Body of pancreas (tissue), 4 donors: ENCODE results near the gene ARHGAP22.

Experiments
- CTCF ChIP-seq, 7 experiments: fragments of 450-650 bp in 4 of 7; fragments of 200-600 bp in 3 of 7; sonication (generic) in 3 of 7; IDR thresholded peaks; one replicate each; pipeline ENCODE4 v1.5.1; 2016 to 2019; ENCODE audit warnings: antibody characterized with exemption in 7 of 7
- POLR2A ChIP-seq, 3 donors: fragments of 450-650 bp; IDR thresholded peaks; one replicate each; pipeline ENCODE4 v1.6.1; 2016; ENCODE audit warnings: antibody characterized with exemption in 3 of 3, mild to moderate bottlenecking in 2 of 3

- TF ChIP-seq CTCF (IDR thresholded peaks at IDR 0.05) (no peak), POLR2A (IDR thresholded peaks at IDR 0.05) (no peak)
Observed at GRCh38 chr10:48512861-48513260, 92.0 kb downstream of the ARHGAP22 start.
